MM.1S (cell line): ENCODE data around the gene SLC25A28.

Experiments used
- CTCF ChIP-seq: fragments of 300-600 bp; sonication (generic); IDR thresholded peaks from 2 replicates; pipeline ENCODE4 v1.5.1; 2016; ENCODE audit warnings: antibody characterized with exemption, low read length, mixed read lengths
- EZH2 ChIP-seq: fragments of 300-600 bp; sonication (generic); optimal IDR thresholded peaks from 2 replicates; pipeline ENCODE3; 2017; ENCODE audit warnings: low read depth, mild to moderate bottlenecking, antibody characterized with exemption, low read length, mixed read lengths
- EZH2phosphoT487 ChIP-seq: fragments of 300-600 bp; sonication (generic); IDR thresholded peaks from 2 replicates; pipeline ENCODE4 v1.6.1; 2018; ENCODE audit warnings: antibody characterized with exemption, low read length

DNA sequence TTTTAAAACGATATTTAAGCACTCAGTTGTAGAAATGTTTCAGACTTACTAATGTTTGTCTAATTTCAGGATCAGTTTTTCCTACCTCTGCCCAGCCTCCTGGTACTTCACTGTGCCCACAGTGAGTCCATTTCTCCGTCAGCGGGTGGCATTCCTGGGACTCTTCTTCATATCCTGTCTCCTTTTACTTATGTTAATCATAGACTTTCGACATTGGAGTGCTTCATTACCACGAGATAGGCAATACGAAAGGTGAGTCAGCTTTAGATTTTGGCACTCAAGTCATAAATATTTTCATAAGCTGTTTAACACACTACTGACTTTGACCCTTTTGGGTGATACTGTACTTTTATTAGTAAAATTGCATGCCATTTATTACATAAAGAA lies 41.1 kb upstream of the SLC25A28 start:
- TF ChIP-seq EZH2 (no peak), CTCF (no peak), EZH2phosphoT487 (no peak)
